NCI-H2029 treated with DMSO at 0.1 percent for 48 hours (cell line): ENCODE results near the gene DAO.

ENCODE experiments used
- DNase-seq: peaks from one replicate; lab custom pipeline; 2025; lab: John Stamatoyannopoulos, UW

The DAO gene

GRCh38 chr12:108921946-108922345 is 42.1 kb downstream of the DAO start:
- no peak for DNase-seq

GRCh38 chr12:108922918-108923317 is 43.0 kb downstream of the DAO start:
- DNase-seq, result no peak

- DNase-seq, result no peak
Observed at GRCh38 chr12:108928695-108929094, 48.8 kb downstream of the DAO start.

- DNase-seq, result no peak
Observed at GRCh38 chr12:108930155-108930554, 50.3 kb downstream of the DAO start.

GRCh38 chr12:108930756-108931155 is 50.9 kb downstream of the DAO start:
- DNase-seq, result no peak

GRCh38 chr12:108933949-108934348 is 54.1 kb downstream of the DAO start:
- no peak for DNase-seq

GRCh38 chr12:108935159-108935763 is 55.4 kb downstream of the DAO start:
- no peak for DNase-seq

- DNase-seq, result no peak
Observed at GRCh38 chr12:108938247-108938924, 58.5 kb downstream of the DAO start.

- DNase-seq, result no peak
Observed at GRCh38 chr12:108939594-108939993, 59.7 kb downstream of the DAO start.

GRCh38 chr12:108940138-108940537 is 60.2 kb downstream of the DAO start:
- no peak for DNase-seq

GRCh38 chr12:108947097-108947496 is 67.2 kb downstream of the DAO start:
- no peak for DNase-seq

- no peak for DNase-seq
Observed at GRCh38 chr12:108948367-108948766, 68.5 kb downstream of the DAO start.

GRCh38 chr12:108949976-108950375 is 70.1 kb downstream of the DAO start:
- no peak for DNase-seq
